C4-2B (cell line): ENCODE data around the gene PDE6H.

Source experiments
- H3K27ac ChIP-seq: fragments of 450-650 bp; 2 replicates; pipeline ENCODE4 v1.5.1; 2017
- CTCF ChIP-seq: fragments of 450-650 bp; conservative IDR thresholded peaks from 2 replicates; pipeline ENCODE4 v1.5.1; 2017; ENCODE audit warnings: mild to moderate bottlenecking
- ZFX ChIP-seq: fragments of 450-650 bp; IDR thresholded peaks from 2 replicates; pipeline ENCODE4 v1.6.1; 2017

The PDE6H gene

DNA sequence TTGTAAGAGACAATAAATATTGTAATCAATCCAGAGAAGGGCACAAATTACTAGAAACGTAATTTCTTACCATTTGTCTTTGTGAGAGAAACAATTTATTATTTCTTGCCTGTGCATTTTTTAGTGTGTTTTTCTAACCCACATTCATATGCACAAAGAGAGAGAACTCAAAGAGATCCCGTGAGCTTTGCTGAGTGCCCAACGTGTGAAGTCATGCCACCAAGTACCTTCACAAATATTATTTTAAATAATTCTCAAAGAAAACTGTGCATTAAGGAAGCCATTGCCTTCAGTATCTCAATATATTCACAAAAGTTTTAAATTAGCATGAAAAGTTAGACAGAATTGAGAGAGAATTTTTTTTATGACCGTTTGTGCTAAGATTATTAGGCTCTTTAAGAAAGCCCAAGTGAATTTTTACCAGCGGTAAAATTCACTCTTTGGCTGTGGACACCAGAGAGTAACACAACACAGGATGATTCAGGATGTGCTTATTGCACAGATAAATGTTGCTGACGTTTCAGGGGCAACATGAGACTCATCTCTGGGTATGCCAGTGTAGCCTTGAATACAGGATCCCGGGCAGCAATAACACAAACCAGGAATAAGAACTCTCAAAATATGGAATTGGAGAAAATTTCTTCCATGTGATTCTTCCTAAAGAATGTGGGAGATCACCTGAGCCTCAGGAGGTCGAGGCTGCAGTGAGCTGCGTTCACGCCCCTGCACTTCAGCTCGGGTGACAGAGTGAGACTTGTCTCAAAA is 14.3 kb upstream of the PDE6H start:
- TF ChIP-seq ZFX, result no peak
- no peak for TF ChIP-seq CTCF
- no peak overlapping the region for H3K27ac ChIP-seq

- TF ChIP-seq ZFX (no peak), CTCF (no peak)
- no peak overlapping the region for H3K27ac ChIP-seq
Measured at GRCh38 chr12:14959126-14959440, 13.8 kb upstream of the PDE6H start.

DNA sequence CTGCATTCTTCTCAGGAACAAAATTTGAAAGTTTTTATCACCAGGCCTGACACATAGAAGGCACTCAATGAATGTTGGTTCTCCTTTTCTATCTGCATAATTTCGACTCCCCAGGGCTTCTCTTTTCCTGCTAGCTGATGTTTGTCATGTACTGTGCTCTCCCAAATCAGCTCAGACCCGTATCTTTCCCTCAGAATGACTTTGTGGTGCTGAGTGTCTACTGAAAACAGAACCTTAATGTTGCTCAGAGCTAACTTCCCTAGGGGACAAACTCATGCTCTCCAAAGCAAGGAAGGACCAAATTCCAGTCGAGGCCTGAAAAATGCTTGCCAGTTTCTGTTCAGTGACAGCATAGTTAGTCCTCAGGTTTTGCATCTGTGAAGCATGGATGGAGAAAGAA is 13.4 kb upstream of the PDE6H start:
- no peak overlapping the region for H3K27ac ChIP-seq
- no peak for TF ChIP-seq CTCF
- TF ChIP-seq ZFX, result no peak

DNA sequence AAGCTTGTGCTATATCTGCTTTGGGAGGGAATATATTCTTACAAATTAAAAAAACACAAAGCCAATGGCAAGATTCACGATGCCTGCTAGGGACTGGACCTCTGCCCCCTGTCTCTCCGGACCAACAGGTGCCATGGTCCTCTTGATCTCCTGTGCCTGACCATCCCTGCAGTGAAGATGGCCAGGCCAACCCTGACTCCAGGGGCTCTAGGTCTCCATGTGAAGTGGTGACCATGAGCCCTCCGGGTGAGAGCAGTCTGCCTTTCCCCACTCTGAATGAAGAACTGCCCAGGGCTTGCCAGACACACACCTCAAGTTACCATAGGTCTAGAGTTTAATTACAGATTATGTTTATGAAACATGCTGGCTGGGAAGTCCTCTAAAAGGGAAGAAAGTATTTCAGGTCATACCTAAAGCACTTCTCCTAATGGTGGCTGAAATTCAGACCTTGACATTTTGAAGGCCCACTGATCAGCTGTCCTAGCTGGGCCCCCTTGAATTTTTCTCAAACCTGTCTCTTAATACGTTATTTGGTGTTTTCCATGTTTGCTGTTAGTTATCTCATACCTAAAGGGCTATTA is 12.8 kb upstream of the PDE6H start:
- TF ChIP-seq CTCF, result no peak
- no peak for TF ChIP-seq ZFX
- H3K27ac ChIP-seq, result no peak overlapping the region

DNA sequence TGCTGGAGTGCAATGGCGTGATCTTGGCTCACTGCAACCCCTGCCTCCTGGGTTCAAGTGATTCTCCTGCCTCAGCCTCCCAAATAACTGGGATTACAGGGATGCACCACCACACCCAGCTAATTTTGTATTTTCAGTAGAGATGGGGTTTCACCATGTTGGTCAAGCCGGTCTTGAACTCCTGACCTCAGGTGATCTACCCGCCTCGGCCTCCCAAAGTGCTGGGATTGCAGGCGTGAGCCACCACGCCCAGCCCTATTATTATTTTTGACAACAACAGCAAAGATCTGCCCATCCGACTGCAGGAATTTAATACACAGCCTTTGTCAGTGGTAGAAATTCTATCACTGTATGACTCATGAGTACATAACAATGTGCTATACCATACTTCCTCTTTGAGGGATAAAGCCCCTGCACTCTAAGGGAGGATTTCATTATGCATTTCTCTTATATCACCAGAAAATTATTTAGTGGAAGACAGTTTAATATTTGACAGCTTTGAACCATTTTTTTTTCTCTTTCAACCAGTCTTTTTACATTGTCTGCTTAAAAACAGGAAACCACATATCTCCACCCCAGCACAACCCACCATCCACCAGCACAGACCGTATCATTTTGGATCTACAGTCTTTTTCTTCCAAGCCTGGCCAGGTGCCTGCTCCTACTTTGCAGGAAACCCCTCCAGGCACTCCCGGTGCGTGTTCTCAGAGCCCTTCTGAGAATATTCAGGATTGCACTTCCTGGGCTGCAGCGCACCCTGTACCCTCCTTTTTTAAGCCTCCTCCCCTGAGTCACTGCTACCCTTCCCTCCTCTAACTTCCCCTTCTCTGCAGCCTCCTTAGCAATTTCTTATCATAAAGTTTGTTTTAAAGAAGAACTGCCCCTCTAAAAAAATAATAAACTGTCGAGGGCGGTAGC is 12.0 kb upstream of the PDE6H start:
- no peak overlapping the region for H3K27ac ChIP-seq
- TF ChIP-seq ZFX, result no peak
- TF ChIP-seq CTCF, result no peak

GRCh38 chr12:14961466-14962152 is 11.2 kb upstream of the PDE6H start, which contains the start of gene ARHGDIB:
ARHGDIB (minus strand) TSS chr12:14961601; CDS start chr12:14950712, 10,889 bp downstream.
- no peak for TF ChIP-seq CTCF
- no peak for TF ChIP-seq ZFX
- H3K27ac ChIP-seq, result no peak within 1 kb of the TSS
